Gastroesophageal sphincter (tissue), 3 donors: ENCODE results near the gene PGLYRP2.

ENCODE experiments used
- CTCF ChIP-seq, 4 experiments: fragments of 200-600 bp in 2 of 4; fragments of 450-650 bp in 2 of 4; sonication (generic) in 1 of 4; IDR thresholded peaks; one replicate each; pipeline ENCODE4 v1.5.1; 2017 to 2019; ENCODE audit warnings: antibody characterized with exemption in 4 of 4, mild to moderate bottlenecking in 2 of 4, moderate library complexity in 2 of 4
- POLR2AphosphoS5 ChIP-seq: sonication (generic); formaldehyde crosslinking; IDR thresholded peaks from one replicate; pipeline ENCODE4 v1.6.1; 2017; ENCODE audit warnings: antibody characterized with exemption

GRCh38 chr19:15516363-15516762, 37.1 kb upstream of the PGLYRP2 start:
- no peak for TF ChIP-seq CTCF (IDR thresholded peaks at IDR 0.05)
- no peak for TF ChIP-seq POLR2AphosphoS5
